B cell (primary cell): ENCODE measurements around the gene POMT1. TPM values are rescaled to one million over a fixed set of nuclear protein-coding genes. Genes with fewer than 3 reads are reported as not detected.
"Not testable (repeated sequence)": the region's sequence is repeated elsewhere in the genome, so short reads cannot be mapped to it uniquely, and the experiment has no call there.

Experiments
- ATAC-seq: fragments of 200-7000 bp; cut with Tn5 transposase; one replicate; pipeline ENCODE4 v1.10.0; 2021; ENCODE audit warnings: low read depth, mild to moderate bottlenecking, moderate number of reproducible peaks, moderate library complexity
- CTCF ChIA-PET: fragments of 350-600 bp; sonication (Branson Sonifier 250); formaldehyde crosslinking; loops from one replicate; lab custom pipeline; 2021; ENCODE audit warnings: antibody characterized with exemption, inconsistent platforms; lab: Charles Lee
- POLR2A ChIA-PET: fragments of 350-600 bp; sonication (Branson Sonifier 250); formaldehyde crosslinking; loops from one replicate; lab custom pipeline; 2021; ENCODE audit warnings: antibody characterized with exemption; lab: Charles Lee
- DNase-seq: peaks from one replicate; pipeline ENCODE4 v3.0.0; 2013
- H2AFZ ChIP-seq: 2 replicates; pipeline ENCODE4 v1.6.1; 2012; ENCODE audit warnings: mild to moderate bottlenecking, low read depth, low read length; ENCODE audit not compliant: insufficient read depth, poor library complexity, severe bottlenecking
- H3K27ac ChIP-seq, 2 donors: 1 replicate in 1 of 2; 2 replicates in 1 of 2; pipeline ENCODE4 v1.5.1; 2012 to 2013; ENCODE audit warnings: low read length in 2 of 2, mild to moderate bottlenecking in 2 of 2, moderate library complexity in 1 of 2
- H3K27me3 ChIP-seq, 4 experiments: fragments of 200-600 bp in 1 of 4; sonication (generic) in 1 of 4; replicated peaks in 1 of 4; 1 replicate in 2 of 4; 2 replicates in 2 of 4; pipeline versions ENCODE4 v1.6.1 to v1.7.0; 2013 to 2016; ENCODE audit warnings: low read length in 3 of 4, mild to moderate bottlenecking in 2 of 4, mixed read lengths in 1 of 4, moderate library complexity in 1 of 4; ENCODE audit not compliant: insufficient read depth in 4 of 4, control insufficient read depth in 3 of 4; ENCODE audit errors: control extremely low read depth in 1 of 4
- H3K36me3 ChIP-seq, 2 experiments: replicated peaks in 1 of 2; 1 replicate in 1 of 2; 2 replicates in 1 of 2; pipeline versions ENCODE4 v1.6.1 to v1.7.1; 2013; ENCODE audit warnings: low read length in 1 of 2; ENCODE audit not compliant: insufficient read depth in 2 of 2, control insufficient read depth in 1 of 2; ENCODE audit errors: control extremely low read depth in 1 of 2, extremely low read depth in 1 of 2
- H3K4me1 ChIP-seq, 2 donors: fragments of 200-600 bp in 1 of 2; sonication (generic) in 1 of 2; 1 replicate in 1 of 2; 2 replicates in 1 of 2; pipeline versions ENCODE4 v1.5.1 to v1.6.1; 2013 to 2017; ENCODE audit warnings: low read length in 2 of 2; ENCODE audit not compliant: control insufficient read depth in 2 of 2, insufficient read depth in 2 of 2
- H3K4me2 ChIP-seq: replicated peaks from 2 replicates; pipeline ENCODE3; 2012; ENCODE audit warnings: mild to moderate bottlenecking, low read depth, low read length; ENCODE audit not compliant: poor library complexity, severe bottlenecking
- H3K4me3 ChIP-seq, 5 experiments: fragments of 200-600 bp in 1 of 5; sonication (generic) in 1 of 5; 1 replicate in 3 of 5; 2 replicates in 2 of 5; pipeline versions ENCODE4 v1.5.1 to v1.7.0; 2011 to 2016; ENCODE audit warnings: low read length in 4 of 5, mild to moderate bottlenecking in 4 of 5, low read depth in 2 of 5, control low read depth in 1 of 5, moderate library complexity in 1 of 5; ENCODE audit not compliant: insufficient read depth in 1 of 5; ENCODE audit errors: control extremely low read depth in 1 of 5, extremely low read depth in 1 of 5
- H3K79me2 ChIP-seq: fragments of 200-600 bp; sonication (generic); one replicate; pipeline ENCODE4 v1.6.0; 2016; ENCODE audit warnings: low read length; ENCODE audit not compliant: control insufficient read depth, insufficient read depth
- H3K9ac ChIP-seq: fragments of 200-600 bp; sonication (generic); 2 replicates; pipeline ENCODE4 v1.6.1; 2017; ENCODE audit warnings: mild to moderate bottlenecking, low read length, moderate library complexity
- H3K9me3 ChIP-seq, 3 donors: one replicate each; pipeline versions ENCODE4 v1.6.1 to v1.7.1; 2013; ENCODE audit warnings: low read length in 2 of 3; ENCODE audit not compliant: control insufficient read depth in 2 of 3, insufficient read depth in 1 of 3; ENCODE audit errors: control extremely low read depth in 1 of 3
- H4K20me1 ChIP-seq: 2 replicates; pipeline ENCODE4 v1.6.0; 2012; ENCODE audit warnings: mild to moderate bottlenecking, low read length; ENCODE audit not compliant: insufficient read depth, control insufficient read depth, poor library complexity, severe bottlenecking
- H3K27ac Mint-ChIP-seq: one replicate; pipeline ENCODE4 v1.8.0; 2021; ENCODE audit warnings: mixed read lengths
- H3K27me3 Mint-ChIP-seq: one replicate; pipeline ENCODE4 v1.8.0; 2021; ENCODE audit warnings: mixed read lengths
- H3K4me1 Mint-ChIP-seq: one replicate; pipeline ENCODE4 v1.8.0; 2021; ENCODE audit warnings: mixed read lengths
- H3K4me3 Mint-ChIP-seq: one replicate; pipeline ENCODE4 v1.8.0; 2021; ENCODE audit warnings: mixed read lengths
- H3K9me3 Mint-ChIP-seq: one replicate; pipeline ENCODE4 v1.8.0; 2022; ENCODE audit warnings: mixed read lengths; ENCODE audit not compliant: insufficient read depth
- CTCF ChIP-seq: fragments of 200-600 bp; IDR thresholded peaks from one replicate; pipeline ENCODE4 v1.8.0; 2022; ENCODE audit warnings: antibody characterized with exemption, mild to moderate bottlenecking
- EZH2 ChIP-seq: IDR thresholded peaks from 2 replicates; pipeline ENCODE4 v1.6.1; 2012; ENCODE audit warnings: borderline replicate concordance, low read depth, mild to moderate bottlenecking, moderate library complexity, low read length; ENCODE audit not compliant: insufficient read depth, poor library complexity, severe bottlenecking
- WGBS: methylation state at CpG from one replicate; pipeline ENCODE4 v1.1.5; 2013; ENCODE audit warnings: missing lambda C conversion rate; ENCODE audit not compliant: insufficient coverage; 5-methylcytosine and 5-hydroxymethylcytosine counted together
- intact Hi-C: fragments of 100-400 bp; cut with micrococcal nuclease; formaldehyde crosslinking; loops from one replicate; pipeline ENCODE4 v1.10.0; 2022
- polyA plus RNA-seq: library from polyadenylated mRNA; depleted of rRNA; stranded (reverse); fragments of >200 nt; gene quantifications from 2 replicates; pipeline ENCODE4 v1.2.3, GENCODE V29; 2012
- total RNA-seq, 2 donors: library from RNA; stranded (reverse); fragments of 120-200 nt in 1 of 2; gene quantifications; 1 replicate in 1 of 2; 2 replicates in 1 of 2; pipeline versions ENCODE4 v1.2.3 to v1.2.4, GENCODE V29; 2013 to 2022

Gene POMT1
- total and polyA plus RNA-seq, 2 donors (not counting 1 experiment from before 2014, with no cell fraction given), result 41.9 to 42.0 TPM

DNA sequence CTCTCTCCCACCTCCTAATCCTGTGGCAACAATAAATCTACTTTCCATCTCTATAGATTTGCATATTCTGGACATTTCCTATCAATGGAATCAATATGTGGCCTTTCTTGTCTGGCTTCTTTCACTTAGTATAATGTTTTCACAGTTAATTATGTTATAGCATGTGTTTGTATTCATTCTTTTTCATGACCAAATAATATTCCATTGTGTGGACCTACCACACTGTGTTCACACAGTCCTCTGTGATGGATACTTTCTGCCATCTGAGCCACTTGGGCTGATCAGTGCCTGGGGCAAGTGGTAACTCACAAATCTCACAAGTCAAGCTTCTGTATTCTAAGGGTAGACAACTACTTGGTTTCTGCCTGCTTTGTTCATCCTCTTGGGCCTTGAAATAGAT is 48.7 kb upstream of the POMT1 start:
- peaks cover 0 to 79% of the 10 kb centered on the region in 2 experiments for H3K36me3 ChIP-seq
- ChIA-PET CTCF (interaction anchor here (0.6 kb wide), 1 partner anchor 209 kb away, joined by 3 read pairs; no protein-coding TSS in a partner anchor), POLR2A (interaction anchor here (0.6 kb wide), 2 partner anchors 81 to 146 kb away, joined by 3 to 13 read pairs; no protein-coding TSS in a partner anchor)
- intact Hi-C loops, result no loop called here
- no peak overlapping the region for H3K27ac Mint-ChIP-seq
- no peak overlapping the region for H3K4me2 ChIP-seq
- no peak overlapping the region for H3K4me3 ChIP-seq
- no peaks in the 10 kb centered on the region for H3K4me1 Mint-ChIP-seq
- H3K4me1 ChIP-seq, result no peaks in the 10 kb centered on the region
- H3K79me2 ChIP-seq, result peaks cover 67% of the 10 kb centered on the region
- H3K9me3 Mint-ChIP-seq, result no peaks in the 10 kb centered on the region
- H2AFZ ChIP-seq, result no peak overlapping the region
- H3K9me3 ChIP-seq, result no peaks in the 10 kb centered on the region
- no peak overlapping the region for H3K4me3 Mint-ChIP-seq
- H3K27ac ChIP-seq, result no peak overlapping the region
- TF ChIP-seq EZH2 (no peak), CTCF (no peak)
- peaks cover 35% of the 10 kb centered on the region for H4K20me1 ChIP-seq
- H3K27me3 Mint-ChIP-seq, result no peaks in the 10 kb centered on the region
- ATAC-seq (no peak), DNase-seq (no peak)
- H3K9ac ChIP-seq, result no peak overlapping the region
- H3K27me3 ChIP-seq, result no peaks in the 10 kb centered on the region

GRCh38 chr9:131455655-131456054 is 47.1 kb upstream of the POMT1 start:
- H3K4me1 ChIP-seq, H3K27ac Mint-ChIP-seq, DNase-seq, H3K27me3 Mint-ChIP-seq, H3K4me2 ChIP-seq, H3K9me3 ChIP-seq, H3K4me3 ChIP-seq, CTCF ChIA-PET, H3K9ac ChIP-seq, H3K4me3 Mint-ChIP-seq, ATAC-seq, H2AFZ ChIP-seq, intact Hi-C loops, H3K27me3 ChIP-seq, POLR2A ChIA-PET, H3K4me1 Mint-ChIP-seq, H3K27ac ChIP-seq, H3K9me3 Mint-ChIP-seq: not testable (repeated sequence)
- Histone ChIP-seq H4K20me1 (peaks cover 35% of the 10 kb centered on the region), H3K36me3 (peaks cover 0 to 85% of the 10 kb centered on the region in 2 experiments), H3K79me2 (peaks cover 81% of the 10 kb centered on the region)
- WGBS, result 97% methylated on average over 9 of the region's 10 CpGs
